ENCODE data around the gene IGF2.

- TF ChIP-seq, protein P1, sequence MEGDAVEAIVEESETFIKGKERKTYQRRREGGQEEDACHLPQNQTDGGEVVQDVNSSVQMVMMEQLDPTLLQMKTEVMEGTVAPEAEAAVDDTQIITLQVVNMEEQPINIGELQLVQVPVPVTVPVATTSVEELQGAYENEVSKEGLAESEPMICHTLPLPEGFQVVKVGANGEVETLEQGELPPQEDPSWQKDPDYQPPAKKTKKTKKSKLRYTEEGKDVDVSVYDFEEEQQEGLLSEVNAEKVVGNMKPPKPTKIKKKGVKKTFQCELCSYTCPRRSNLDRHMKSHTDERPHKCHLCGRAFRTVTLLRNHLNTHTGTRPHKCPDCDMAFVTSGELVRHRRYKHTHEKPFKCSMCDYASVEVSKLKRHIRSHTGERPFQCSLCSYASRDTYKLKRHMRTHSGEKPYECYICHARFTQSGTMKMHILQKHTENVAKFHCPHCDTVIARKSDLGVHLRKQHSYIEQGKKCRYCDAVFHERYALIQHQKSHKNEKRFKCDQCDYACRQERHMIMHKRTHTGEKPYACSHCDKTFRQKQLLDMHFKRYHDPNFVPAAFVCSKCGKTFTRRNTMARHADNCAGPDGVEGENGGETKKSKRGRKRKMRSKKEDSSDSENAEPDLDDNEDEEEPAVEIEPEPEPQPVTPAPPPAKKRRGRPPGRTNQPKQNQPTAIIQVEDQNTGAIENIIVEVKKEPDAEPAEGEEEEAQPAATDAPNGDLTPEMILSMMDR (IDR thresholded peaks at IDR 0.05): no peak
- TF ChIP-seq POLR2A (IDR thresholded peaks at IDR 0.05): no peak
Observed at GRCh38 chr11:2086239-2087040, 52.7 kb downstream of the IGF2 start.

All from Peyer's patch (tissue), 4 donors.